ENCODE data around the gene NCOR2. TPM values are rescaled to one million over a fixed set of nuclear protein-coding genes. Genes with fewer than 3 reads are reported as not detected.

The NCOR2 gene
- total RNA-seq, 1 donor = 52.6 TPM

DNA sequence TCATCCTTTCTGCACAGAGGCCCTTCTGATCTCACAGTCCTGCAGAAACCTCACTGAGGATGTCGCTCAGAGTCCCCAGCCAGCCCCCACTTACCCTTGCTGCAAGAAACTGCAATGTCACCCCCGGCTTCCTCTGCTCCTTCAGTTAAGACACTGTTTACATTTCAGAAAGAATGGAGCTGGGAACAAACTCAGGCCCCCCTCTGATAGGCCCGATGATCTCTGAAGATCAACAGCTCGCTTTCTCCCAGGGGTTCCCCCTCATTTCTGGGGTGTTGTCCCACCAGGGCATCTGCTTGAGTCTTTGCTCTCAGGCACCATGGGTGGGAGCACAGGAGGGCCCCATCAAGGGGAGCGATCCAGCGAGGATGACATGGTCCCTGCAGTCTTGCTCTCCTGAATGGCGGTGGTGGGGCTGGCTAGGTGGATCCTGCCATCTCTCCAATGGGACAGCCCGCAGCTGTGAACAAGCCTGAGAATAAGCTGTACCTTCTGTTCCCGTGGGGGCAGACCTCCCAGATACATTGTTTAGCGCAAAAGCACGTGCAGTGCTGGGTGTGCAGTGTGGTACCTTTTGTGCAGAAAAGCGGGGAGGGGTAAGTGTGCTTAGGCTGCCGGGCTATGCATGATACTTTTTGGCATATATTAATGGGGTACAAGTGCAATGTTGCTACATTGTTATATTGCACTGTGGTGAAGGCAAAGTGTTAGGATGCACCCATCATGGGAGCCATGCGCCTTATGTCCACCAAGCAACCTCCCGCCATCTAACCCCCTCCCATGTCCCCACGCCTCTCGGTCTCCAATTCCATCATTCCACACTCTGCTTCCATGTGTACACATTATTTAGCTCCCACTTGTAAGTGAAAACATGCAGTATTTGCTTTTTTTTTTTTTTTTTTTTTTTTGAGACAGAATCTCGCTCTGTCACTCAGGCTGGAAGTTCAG lies 6.7 kb upstream of the NCOR2 start:
- Histone ChIP-seq H3K4me3 (ENCODE audit: low read length) (no peak overlapping the region), H3K27me3 (ENCODE audit: insufficient read depth, low read length) (no peaks in the 10 kb centered on the region), H3K9me3 (ENCODE audit: low read depth, low read length) (no peaks in the 10 kb centered on the region), H3K4me1 (ENCODE audit: insufficient read depth, low read length) (peaks cover 17% of the 10 kb centered on the region)

DNA sequence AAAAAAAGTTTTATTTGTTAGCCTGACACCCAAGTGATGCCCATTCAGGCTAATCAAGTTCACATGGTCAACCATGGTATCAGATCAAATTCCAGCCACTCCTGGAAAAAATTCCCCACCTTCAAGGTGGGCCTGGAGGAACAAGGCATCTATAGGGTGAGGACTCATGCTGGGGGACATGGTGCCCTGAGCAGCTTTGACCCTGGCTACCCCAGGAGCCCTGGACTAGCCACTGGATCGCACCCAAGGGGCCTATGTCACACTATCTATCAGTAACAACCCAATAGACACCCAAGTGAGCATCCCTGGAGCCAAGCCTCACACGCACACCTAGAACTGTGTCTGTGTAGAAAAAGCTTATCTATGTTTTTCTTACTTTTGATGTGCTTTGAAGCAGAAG lies 4.1 kb upstream of the NCOR2 start:
- H3K9me3 ChIP-seq (ENCODE audit: low read depth, low read length) = no peaks in the 10 kb centered on the region
- peaks cover 29% of the 10 kb centered on the region for H3K4me1 ChIP-seq (ENCODE audit: insufficient read depth, low read length)
- H3K27me3 ChIP-seq (ENCODE audit: insufficient read depth, low read length) = no peaks in the 10 kb centered on the region
- no peak overlapping the region for H3K4me3 ChIP-seq (ENCODE audit: low read length)

DNA sequence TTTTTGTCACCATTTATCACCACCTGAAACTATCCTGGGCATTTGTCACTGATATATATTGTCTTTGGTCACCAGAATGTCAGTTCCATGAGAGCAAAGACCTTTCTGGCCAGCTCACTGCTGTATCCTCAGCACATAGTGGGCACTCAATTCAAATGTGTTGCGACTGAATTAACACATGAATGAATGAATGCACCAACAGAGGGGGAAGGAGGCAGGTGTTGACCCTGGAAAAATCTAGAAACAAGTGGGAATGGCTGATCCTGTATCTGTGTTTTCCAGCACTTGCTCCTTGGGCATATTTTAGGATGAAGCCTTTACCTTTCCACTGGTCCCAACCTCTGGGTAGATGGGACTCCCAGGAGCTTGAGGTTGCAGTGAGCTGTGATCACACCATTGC lies 3.4 kb upstream of the NCOR2 start:
- Histone ChIP-seq H3K9me3 (ENCODE audit: low read depth, low read length) (no peaks in the 10 kb centered on the region), H3K4me1 (ENCODE audit: insufficient read depth, low read length) (peaks cover 32% of the 10 kb centered on the region)

DNA sequence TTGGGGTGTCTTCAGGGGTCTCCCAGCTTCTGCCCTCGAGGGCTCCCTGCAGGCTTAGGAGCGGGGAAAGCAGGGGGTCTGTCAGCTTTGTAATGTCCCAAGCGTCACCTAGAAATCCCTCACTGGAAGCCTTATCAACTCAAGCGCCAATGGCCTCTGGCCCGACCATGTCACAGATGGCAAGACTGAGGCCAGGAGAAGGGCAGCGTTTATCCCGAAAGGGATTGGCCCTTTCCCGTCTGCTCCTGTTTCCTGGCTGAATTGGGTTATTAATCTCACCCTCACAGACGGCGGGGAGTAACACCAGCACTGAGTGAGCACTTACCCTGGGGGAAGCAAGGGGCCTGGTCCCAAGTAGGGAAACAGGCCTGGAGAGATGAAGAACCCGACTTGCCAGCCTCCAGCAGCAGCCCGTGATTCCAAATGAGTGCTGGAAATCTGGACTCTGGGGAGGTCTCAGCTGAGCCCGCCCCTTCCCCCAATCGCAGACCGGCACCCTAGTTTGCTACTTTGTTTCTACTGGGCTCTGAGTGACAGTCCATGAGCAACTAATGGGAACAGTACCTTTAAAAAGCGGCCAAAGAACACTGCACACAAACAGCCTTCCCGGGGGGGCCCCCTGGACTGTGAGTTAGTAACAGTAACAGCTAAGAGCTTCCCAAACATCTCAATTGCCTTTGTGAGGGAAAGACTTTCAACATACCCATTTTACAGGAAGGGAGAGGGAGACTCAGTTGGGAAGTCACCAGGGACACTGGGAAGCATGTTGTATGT lies 2.1 kb upstream of the NCOR2 start:
- H3K4me3 ChIP-seq (ENCODE audit: low read length) = no peak overlapping the region
- H3K27me3 ChIP-seq (ENCODE audit: insufficient read depth, low read length) = no peaks in the 10 kb centered on the region

More for the DNA sequence above, 3.4 kb upstream of the NCOR2 start:
- no peak overlapping the region for H3K4me3 ChIP-seq (ENCODE audit: low read length)
- no peaks in the 10 kb centered on the region for H3K27me3 ChIP-seq (ENCODE audit: insufficient read depth, low read length)

DNA sequence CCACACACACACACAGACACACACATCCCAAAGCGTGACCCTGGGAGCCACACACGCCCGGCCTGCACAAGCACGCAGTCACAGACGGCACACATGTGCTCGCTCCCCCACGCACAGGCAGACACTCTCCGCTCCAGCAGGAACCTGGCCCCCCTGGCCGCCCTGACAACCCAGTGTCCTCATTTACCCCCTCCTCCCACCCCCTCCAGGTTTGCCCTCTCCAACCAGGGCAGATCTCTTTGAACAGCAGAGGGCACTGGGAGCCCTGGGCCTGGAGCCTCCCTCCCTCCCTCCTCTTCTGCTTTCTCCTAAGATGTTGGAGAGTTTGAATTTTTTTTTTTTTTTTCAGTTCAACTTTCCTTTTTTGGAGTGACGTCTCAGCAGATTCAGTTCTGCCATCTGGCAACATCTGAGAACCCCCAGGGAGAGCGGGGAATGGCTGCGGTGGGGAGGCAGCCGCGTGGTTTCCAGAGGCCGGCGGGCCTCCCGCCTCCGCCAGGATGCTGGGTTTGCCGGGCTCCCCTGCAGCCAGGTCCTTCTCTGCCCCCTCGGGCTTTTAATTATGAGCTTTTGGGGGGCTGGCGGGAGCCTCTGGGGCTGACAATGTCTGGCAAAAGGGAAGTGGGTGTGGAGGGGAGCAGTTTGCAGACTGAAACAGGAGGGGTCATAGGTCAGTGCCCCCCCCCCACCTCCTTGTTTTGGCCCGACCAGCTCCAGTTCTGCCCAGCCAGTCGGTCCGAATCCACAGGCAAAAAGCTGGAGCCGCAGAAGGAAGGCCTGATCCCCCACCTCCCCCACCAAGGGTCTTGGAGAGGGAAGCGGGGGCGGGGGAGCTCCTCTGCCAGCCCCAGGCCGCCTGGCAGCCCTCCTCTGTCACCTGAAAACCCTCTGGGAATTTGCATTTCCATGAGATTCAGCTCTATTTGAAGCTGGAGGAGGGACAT lies 1.3 kb upstream of the NCOR2 start:
- Histone ChIP-seq H3K4me3 (ENCODE audit: low read length) (no peak overlapping the region), H3K9me3 (ENCODE audit: low read depth, low read length) (no peaks in the 10 kb centered on the region), H3K27me3 (ENCODE audit: insufficient read depth, low read length) (no peaks in the 10 kb centered on the region), H3K4me1 (ENCODE audit: insufficient read depth, low read length) (peaks cover 41% of the 10 kb centered on the region)

More for the DNA sequence above, 2.1 kb upstream of the NCOR2 start:
- peaks cover 43% of the 10 kb centered on the region for H3K4me1 ChIP-seq (ENCODE audit: insufficient read depth, low read length)
- no peaks in the 10 kb centered on the region for H3K9me3 ChIP-seq (ENCODE audit: low read depth, low read length)

DNA sequence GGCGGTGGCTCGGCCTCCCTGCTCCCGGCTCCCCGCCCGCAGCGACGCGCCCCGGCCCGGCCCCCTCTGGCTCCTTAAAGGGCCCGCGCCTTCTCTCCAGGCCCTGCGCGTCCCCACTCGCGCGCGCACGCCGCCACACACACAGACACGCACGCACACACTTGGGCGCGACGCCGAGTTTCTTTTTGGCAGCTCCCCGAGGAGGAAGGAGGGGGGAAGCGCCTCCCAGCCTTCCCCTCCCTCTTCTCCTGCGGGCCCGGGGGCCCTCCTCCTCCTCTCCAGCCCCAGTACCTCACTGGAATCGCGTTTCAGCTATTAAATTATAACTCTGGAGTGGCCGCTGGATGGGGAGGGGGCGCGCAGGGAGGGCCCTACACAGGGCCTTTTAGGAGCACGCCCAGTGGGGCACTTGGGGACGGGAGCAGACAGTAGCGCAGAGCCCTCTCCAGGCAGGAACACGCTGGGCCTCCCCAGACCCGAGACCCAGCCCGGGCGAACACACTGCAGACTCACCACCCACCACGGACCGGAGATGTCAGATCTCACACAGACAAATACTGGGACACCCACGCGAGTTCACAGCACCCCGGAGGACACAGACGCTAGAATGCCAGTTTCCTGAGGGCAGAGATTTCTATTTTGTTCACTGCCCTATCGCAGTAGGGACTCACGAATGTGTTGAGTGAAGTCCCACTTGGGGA lies 411 bp upstream of the NCOR2 start:
- no peaks in the 10 kb centered on the region for H3K9me3 ChIP-seq (ENCODE audit: low read depth, low read length)
- peak overlapping the region; percentile 40 for H3K4me3 ChIP-seq (ENCODE audit: low read length)
- no peaks in the 10 kb centered on the region for H3K27me3 ChIP-seq (ENCODE audit: insufficient read depth, low read length)
- peaks cover 43% of the 10 kb centered on the region for H3K4me1 ChIP-seq (ENCODE audit: insufficient read depth, low read length)

DNA sequence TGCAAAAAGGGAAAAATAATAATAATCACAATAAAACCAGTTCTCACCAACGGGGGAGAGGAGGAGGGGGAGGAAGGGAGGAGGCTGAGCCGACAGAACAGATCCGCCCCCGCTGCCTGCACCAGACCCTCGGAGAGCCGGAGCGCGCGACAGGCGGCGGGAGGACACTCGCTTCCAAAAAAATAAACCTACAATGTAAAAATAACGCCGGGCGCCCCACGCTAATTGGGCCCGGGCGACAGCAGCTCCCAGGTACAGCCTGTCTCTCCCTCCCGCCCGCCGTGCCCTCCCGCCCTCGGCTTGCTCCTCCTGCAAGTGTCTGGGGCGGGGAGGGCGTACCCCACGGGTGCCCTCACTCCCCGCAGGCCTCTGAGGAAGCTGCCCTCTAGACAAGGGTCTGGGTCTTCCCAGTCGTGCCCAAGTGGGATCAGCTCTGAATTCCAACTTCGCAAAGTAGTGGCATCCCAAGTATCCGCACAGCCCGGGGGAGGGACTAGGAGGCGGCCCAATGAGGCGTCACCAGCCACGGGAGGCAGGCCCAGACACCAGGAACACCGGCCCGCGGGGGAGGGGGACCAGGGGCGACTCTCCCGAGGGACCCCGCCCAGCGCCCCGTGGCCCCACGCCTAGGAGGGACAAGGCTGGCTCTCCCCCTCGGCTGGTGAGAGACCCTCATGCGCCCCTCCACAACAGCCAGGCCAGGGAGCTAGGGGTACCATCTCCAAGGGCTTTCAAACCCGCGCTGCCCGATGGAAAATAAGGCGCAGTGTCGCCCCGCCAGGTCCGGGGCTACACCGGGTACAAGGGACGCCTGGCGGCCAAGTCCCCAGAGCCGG lies 1.0 kb downstream of the NCOR2 start:
- Histone ChIP-seq H3K4me1 (ENCODE audit: insufficient read depth, low read length) (peaks cover 54% of the 10 kb centered on the region), H3K4me3 (ENCODE audit: low read length) (peak overlapping the region; percentile 77), H3K9me3 (ENCODE audit: low read depth, low read length) (no peaks in the 10 kb centered on the region), H3K27me3 (ENCODE audit: insufficient read depth, low read length) (no peaks in the 10 kb centered on the region)

DNA sequence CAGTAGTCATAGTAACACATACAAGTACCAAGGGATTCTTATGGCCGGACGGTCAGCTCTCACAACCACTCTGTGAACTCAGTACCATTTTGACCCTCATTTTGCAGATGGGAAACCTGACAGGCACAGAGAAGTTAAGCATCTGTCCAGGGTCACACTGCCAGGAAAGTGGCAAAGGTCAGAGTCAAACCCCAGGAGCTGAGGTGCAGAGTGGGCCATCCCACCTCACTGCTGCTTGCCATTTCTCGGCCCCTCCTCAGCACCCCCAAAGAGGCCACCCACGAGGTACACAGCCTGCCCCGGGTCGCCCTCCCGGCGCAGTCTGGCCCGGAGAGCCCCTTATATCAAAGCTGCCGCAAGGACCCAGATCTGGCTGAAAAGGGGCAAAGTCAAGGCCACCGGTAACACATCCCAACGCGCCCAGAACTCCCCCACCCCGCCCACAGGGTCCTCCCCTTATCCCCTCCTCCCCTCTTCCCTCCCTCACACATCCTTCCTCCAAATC lies 1.7 kb downstream of the NCOR2 start:
- H3K4me3 ChIP-seq (ENCODE audit: low read length) = peak overlapping the region; percentile 77
- no peaks in the 10 kb centered on the region for H3K9me3 ChIP-seq (ENCODE audit: low read depth, low read length)
- peaks cover 61% of the 10 kb centered on the region for H3K4me1 ChIP-seq (ENCODE audit: insufficient read depth, low read length)
- H3K27me3 ChIP-seq (ENCODE audit: insufficient read depth, low read length) = no peaks in the 10 kb centered on the region

DNA sequence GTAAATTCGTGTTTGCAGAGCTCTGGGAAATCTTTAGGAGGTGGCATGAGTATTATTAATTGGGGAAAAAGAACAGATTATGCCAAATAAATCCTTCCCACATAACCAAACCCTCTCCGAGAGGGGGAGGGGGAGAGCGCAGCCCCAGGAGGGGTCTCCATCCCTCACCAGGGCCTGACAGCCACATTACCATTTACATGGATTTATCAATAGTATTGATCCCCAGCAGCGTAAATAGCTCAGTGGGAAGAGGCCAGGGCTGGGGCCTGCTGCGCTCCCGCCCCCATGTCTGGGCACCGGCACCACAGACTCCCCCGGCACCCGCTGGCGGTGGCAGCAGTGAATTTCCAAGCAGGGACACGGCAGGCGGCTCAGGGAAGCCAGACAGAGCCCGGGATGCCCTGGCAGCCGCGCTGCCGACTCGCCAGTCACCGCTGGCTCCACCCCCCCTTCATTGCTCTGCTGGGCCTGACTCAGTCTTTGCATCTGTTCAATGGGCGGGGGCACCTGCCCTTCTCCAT lies 2.4 kb downstream of the NCOR2 start:
- no peaks in the 10 kb centered on the region for H3K27me3 ChIP-seq (ENCODE audit: insufficient read depth, low read length)
- no peaks in the 10 kb centered on the region for H3K9me3 ChIP-seq (ENCODE audit: low read depth, low read length)
- H3K4me3 ChIP-seq (ENCODE audit: low read length) = no peak overlapping the region
- peaks cover 66% of the 10 kb centered on the region for H3K4me1 ChIP-seq (ENCODE audit: insufficient read depth, low read length)

DNA sequence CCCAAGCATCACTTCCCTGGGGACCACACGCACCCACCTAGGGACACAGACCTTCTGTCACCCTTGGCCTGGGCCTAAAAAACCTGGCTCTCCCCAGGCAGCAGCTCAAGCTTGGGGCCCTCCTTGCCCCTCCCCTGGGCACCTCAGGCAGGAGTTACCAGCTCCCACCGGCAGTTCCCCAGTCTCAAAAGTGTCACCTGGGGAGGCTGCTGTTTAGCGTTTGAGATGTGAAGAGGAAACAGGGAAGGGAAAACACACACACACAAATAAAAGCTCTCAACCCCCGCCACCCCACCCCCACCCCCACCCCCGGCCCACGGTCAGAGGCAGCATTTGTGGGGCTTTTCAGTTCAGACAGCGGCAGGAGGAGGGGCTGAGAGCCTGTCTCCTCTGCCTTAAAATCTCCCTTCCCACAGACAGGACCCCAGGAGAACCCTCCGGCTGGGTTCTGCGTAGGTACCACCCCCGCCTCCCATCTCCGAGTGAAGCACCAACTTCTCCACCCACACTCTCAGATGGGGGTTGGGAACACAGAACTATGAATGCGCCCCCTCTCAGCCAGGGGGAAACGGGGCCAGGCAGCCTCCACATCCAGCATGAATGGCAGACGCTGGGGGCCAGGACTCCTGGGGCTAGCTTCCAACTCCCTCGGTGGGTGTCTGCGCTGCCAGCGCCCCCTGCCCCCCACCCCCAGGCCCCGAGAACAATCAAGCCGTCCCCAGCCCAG lies 3.0 kb downstream of the NCOR2 start:
- Histone ChIP-seq H3K4me1 (ENCODE audit: insufficient read depth, low read length) (peaks cover 63% of the 10 kb centered on the region), H3K9me3 (ENCODE audit: low read depth, low read length) (no peaks in the 10 kb centered on the region), H3K27me3 (ENCODE audit: insufficient read depth, low read length) (no peaks in the 10 kb centered on the region), H3K4me3 (ENCODE audit: low read length) (no peak overlapping the region)

DNA sequence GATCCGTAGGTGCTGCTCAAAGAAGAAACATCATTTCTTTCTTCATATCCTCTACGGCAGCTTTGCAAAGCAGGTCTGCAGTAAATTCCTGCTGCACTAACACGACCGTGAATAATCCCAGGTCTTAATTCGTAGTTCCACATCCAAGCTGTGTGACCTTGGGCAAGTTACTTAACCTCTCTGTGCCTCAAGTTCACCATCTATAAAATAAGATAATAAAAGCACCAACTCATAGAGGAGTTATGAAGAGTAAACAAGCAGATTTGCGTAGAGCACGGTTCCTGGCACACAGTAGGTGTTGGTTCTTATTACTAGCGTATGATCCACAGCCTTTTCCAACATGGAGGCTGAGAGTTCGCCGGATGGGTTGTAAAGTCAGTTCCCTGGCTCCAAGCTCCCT lies 3.6 kb downstream of the NCOR2 start:
- Histone ChIP-seq H3K4me1 (ENCODE audit: insufficient read depth, low read length) (peaks cover 57% of the 10 kb centered on the region), H3K27me3 (ENCODE audit: insufficient read depth, low read length) (no peaks in the 10 kb centered on the region), H3K4me3 (ENCODE audit: low read length) (no peak overlapping the region), H3K9me3 (ENCODE audit: low read depth, low read length) (no peaks in the 10 kb centered on the region)

DNA sequence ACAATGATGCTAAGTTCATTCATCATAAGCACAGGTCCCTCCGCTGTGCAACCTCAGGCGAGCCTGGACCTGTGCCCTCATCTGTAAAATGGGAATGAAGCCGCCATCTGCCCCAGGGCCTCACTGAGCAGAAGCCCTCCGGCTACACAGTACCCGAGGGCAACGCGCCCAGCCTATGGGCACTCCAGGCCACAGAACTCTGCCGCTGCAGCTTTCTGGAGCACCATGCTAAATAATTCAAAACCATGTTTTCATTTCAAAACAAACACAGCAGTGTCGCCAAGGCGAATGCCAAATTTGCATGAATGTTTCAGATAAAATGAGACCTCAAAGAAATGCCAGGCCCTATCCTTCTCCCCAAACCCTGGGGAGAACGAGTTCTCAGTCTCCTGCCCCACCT lies 4.0 kb downstream of the NCOR2 start:
- Histone ChIP-seq H3K9me3 (ENCODE audit: low read depth, low read length) (no peaks in the 10 kb centered on the region), H3K4me1 (ENCODE audit: insufficient read depth, low read length) (peaks cover 54% of the 10 kb centered on the region)

DNA sequence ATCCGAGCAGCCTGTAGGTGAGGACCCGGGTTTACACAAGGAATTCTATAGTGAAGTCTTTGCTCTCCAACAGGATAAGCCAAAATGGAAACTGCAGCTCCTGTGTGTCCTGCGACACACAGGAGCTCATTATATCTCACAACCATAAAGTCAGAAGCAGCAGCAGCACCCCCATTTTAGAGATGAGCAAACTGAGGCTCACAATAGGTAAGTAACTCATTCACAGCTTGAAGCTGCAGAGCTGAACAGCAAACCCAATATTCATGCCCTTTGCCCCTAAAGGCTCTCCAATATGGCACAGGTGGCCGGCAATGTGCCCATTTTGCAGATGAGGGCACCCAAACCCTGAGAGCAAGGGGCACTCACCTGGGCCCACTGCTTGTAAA lies 4.6 kb downstream of the NCOR2 start:
- no peaks in the 10 kb centered on the region for H3K27me3 ChIP-seq (ENCODE audit: insufficient read depth, low read length)
- H3K4me3 ChIP-seq (ENCODE audit: low read length) = no peak overlapping the region
- peaks cover 50% of the 10 kb centered on the region for H3K4me1 ChIP-seq (ENCODE audit: insufficient read depth, low read length)
- H3K9me3 ChIP-seq (ENCODE audit: low read depth, low read length) = no peaks in the 10 kb centered on the region

More for the DNA sequence above, 4.0 kb downstream of the NCOR2 start:
- no peaks in the 10 kb centered on the region for H3K27me3 ChIP-seq (ENCODE audit: insufficient read depth, low read length)
- no peak overlapping the region for H3K4me3 ChIP-seq (ENCODE audit: low read length)
